ENCODE measurements around the gene NUP85. TPM values are rescaled to one million over a fixed set of nuclear protein-coding genes. Genes with fewer than 3 reads are reported as not detected.

NUP85 gene
- 42.9 and 45.9 TPM in 2 replicates for total RNA-seq

GRCh38 chr17:75205037-75205792 lies at the start of gene NUP85:
NUP85 (plus strand) TSS chr17:75205679; CDS start chr17:75205762, 83 bp downstream.

GRCh38 chr17:75182569-75183436 lies 22.7 kb upstream of the NUP85 start, which contains the start of gene SUMO2:
SUMO2 (minus strand) TSS chr17:75182959; CDS start chr17:75182834, 125 bp downstream.

GRCh38 chr17:75261336-75262111 lies 56.0 kb downstream of the NUP85 start, which contains the start of the genes GGA3 and MRPS7:
GGA3 (minus strand) TSS chr17:75261606; CDS start chr17:75261587, 19 bp downstream.
MRPS7 (plus strand) TSS chr17:75261879; CDS start chr17:75261901, 22 bp downstream.

GRCh38 chr17:75270966-75271232 lies 65.4 kb downstream of the NUP85 start, which contains the start of gene MIF4GD:
MIF4GD (minus strand) TSS chr17:75271231; CDS start chr17:75270195, 1,036 bp downstream.

Other genes with a start within 250 kb of the NUP85 start
- gene HID1, start 232.9 kb upstream of the NUP85 start, total RNA-seq = 12.3 and 21.7 TPM in 2 replicates
- gene CDR2L, start 218.0 kb upstream of the NUP85 start, total RNA-seq = 13.4 and 18.8 TPM in 2 replicates
- 45.1 and 46.4 TPM in 2 replicates for gene MRPL58, start 193.0 kb upstream of the NUP85 start, total RNA-seq
- gene ATP5PD, start 158.7 kb upstream of the NUP85 start, total RNA-seq = 221 and 285 TPM in 2 replicates
- 10.1 and 13.2 TPM in 2 replicates for gene KCTD2, start 158.5 kb upstream of the NUP85 start, total RNA-seq
- gene SLC16A5, start 117.7 kb upstream of the NUP85 start, total RNA-seq = 8.8 and 16.9 TPM in 2 replicates
- 1.6 and 2.0 TPM in 2 replicates for gene ARMC7, start 95.7 kb upstream of the NUP85 start, total RNA-seq
- 28.1 and 57.2 TPM in 2 replicates for gene NT5C, start 73.9 kb upstream of the NUP85 start, total RNA-seq
- 225 and 262 TPM in 2 replicates for gene JPT1, start 51.2 kb upstream of the NUP85 start, total RNA-seq
- gene SUMO2, start 22.7 kb upstream of the NUP85 start, total RNA-seq = 137 and 147 TPM in 2 replicates
- gene GGA3, start 55.9 kb downstream of the NUP85 start, total RNA-seq = 8.4 and 10.6 TPM in 2 replicates
- gene MRPS7, start 56.2 kb downstream of the NUP85 start, total RNA-seq = 82.8 and 85.8 TPM in 2 replicates
- gene MIF4GD, start 65.6 kb downstream of the NUP85 start, total RNA-seq = 10.4 and 13.4 TPM in 2 replicates
- gene SLC25A19, start 83.8 kb downstream of the NUP85 start, total RNA-seq = 12.3 and 17.6 TPM in 2 replicates
- gene GRB2, start 200.0 kb downstream of the NUP85 start, total RNA-seq = 81.9 and 101 TPM in 2 replicates

All from epithelial cell of umbilical artery (primary cell).